ENCODE measurements around the gene TSPAN18. TPM values are rescaled to one million over a fixed set of nuclear protein-coding genes. Genes with fewer than 3 reads are reported as not detected.

Gene TSPAN18
- total and polyA plus RNA-seq, 2 experiments from 2014 or later: 6.0 to 10.6 TPM

DNA sequence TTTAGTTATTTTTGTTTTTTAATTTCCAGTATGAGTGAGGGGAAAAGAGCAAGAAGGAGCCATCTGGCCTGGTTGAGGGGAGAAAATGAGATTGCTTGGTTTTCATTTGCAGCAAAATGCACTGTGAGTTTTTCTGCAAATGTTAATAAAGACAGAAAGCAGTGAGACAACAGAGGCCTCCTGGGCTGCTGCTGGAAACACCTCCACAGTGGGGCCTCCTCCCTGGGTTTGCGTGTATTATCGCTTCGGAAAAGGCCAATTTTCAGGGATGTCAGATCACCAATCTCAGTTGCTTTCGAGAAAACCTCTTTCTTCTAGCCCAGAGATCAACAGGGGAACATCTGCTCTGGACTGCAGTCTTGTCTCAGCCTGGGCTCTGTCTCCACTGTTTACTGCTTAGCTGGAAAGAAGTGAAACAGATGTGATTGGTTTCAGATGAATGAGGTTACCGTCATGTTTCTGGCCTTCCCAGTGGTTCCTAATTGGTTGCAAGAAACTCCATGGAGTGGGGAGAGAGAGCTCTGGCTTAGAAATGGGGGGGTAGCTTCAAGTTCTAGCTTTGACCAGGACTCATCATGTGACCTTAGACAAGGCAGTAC, 17.3 kb downstream of the TSPAN18 start:
- DNase-seq (ENCODE audit: low spot score) (no peak), ATAC-seq (no peak)
- H3K36me3 Mint-ChIP-seq (ENCODE audit: low read depth): no peaks in the 10 kb centered on the region
- peaks cover 47% of the 10 kb centered on the region for H3K4me1 ChIP-seq (ENCODE audit: insufficient read depth)
- H3K4me3 ChIP-seq: no peak overlapping the region
- H3K4me3 Mint-ChIP-seq: no peak overlapping the region
- H3K9me3 Mint-ChIP-seq: no peaks in the 10 kb centered on the region; the same call in 2 of the 3 replicates
- H3K27me3 Mint-ChIP-seq (ENCODE audit: insufficient read depth, low read depth, poor library complexity): peaks cover 11% of the 10 kb centered on the region
- H3K27me3 ChIP-seq (ENCODE audit: insufficient read depth): peaks cover 17% of the 10 kb centered on the region; the same call in 1 of the 2 replicates
- peaks cover 63% of the 10 kb centered on the region for H3K4me1 Mint-ChIP-seq
- no peak overlapping the region for H2AFZ ChIP-seq
- H3F3A ChIP-seq (replicated peaks; ENCODE audit: low read depth): no peaks in the 10 kb centered on the region
- H3K79me2 ChIP-seq (replicated peaks; ENCODE audit: insufficient read depth): no peaks in the 10 kb centered on the region
- TF ChIP-seq EZH2phosphoT487 (IDR thresholded peaks at IDR 0.05; ENCODE audit: unreplicated experiment) (no peak), ZNF462 (CRISPR knock-in tag; IDR thresholded peaks at IDR 0.05) (no peak), CREB1 (CRISPR knock-in tag; IDR thresholded peaks at IDR 0.05; ENCODE audit: low read depth) (no peak), POLR2AphosphoS5 (IDR thresholded peaks at IDR 0.05; ENCODE audit: low read depth) (no peak), ZNF114 (CRISPR knock-in tag; IDR thresholded peaks at IDR 0.05) (no peak), CTCF (conservative IDR thresholded peaks at IDR 0.05; ENCODE audit: low read depth in 2 of 2) (no peak), ETS1 (IDR thresholded peaks at IDR 0.05) (no peak), STAT1 (IDR thresholded peaks at IDR 0.05; ENCODE audit: unreplicated experiment) (no peak), NANOG (IDR thresholded peaks at IDR 0.05; ENCODE audit: borderline replicate concordance) (no peak), JUNB (IDR thresholded peaks at IDR 0.05; ENCODE audit: unreplicated experiment) (no peak)
- TF ChIP-seq, protein P1, sequence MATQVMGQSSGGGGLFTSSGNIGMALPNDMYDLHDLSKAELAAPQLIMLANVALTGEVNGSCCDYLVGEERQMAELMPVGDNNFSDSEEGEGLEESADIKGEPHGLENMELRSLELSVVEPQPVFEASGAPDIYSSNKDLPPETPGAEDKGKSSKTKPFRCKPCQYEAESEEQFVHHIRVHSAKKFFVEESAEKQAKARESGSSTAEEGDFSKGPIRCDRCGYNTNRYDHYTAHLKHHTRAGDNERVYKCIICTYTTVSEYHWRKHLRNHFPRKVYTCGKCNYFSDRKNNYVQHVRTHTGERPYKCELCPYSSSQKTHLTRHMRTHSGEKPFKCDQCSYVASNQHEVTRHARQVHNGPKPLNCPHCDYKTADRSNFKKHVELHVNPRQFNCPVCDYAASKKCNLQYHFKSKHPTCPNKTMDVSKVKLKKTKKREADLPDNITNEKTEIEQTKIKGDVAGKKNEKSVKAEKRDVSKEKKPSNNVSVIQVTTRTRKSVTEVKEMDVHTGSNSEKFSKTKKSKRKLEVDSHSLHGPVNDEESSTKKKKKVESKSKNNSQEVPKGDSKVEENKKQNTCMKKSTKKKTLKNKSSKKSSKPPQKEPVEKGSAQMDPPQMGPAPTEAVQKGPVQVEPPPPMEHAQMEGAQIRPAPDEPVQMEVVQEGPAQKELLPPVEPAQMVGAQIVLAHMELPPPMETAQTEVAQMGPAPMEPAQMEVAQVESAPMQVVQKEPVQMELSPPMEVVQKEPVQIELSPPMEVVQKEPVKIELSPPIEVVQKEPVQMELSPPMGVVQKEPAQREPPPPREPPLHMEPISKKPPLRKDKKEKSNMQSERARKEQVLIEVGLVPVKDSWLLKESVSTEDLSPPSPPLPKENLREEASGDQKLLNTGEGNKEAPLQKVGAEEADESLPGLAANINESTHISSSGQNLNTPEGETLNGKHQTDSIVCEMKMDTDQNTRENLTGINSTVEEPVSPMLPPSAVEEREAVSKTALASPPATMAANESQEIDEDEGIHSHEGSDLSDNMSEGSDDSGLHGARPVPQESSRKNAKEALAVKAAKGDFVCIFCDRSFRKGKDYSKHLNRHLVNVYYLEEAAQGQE (IDR thresholded peaks at IDR 0.05; ENCODE audit: unreplicated experiment): no peak
- no peaks in the 10 kb centered on the region for H4K20me1 ChIP-seq (replicated peaks; ENCODE audit: insufficient read depth)
- H3K27ac ChIP-seq (ENCODE audit: low read depth): no peak overlapping the region
- no peak overlapping the region for H3K27ac Mint-ChIP-seq
- H3K9me2 ChIP-seq (ENCODE audit: insufficient read depth): no peaks in the 10 kb centered on the region
- peaks cover 4% of the 10 kb centered on the region; the same call in 1 of the 2 replicates for H3K36me3 ChIP-seq (ENCODE audit: insufficient read depth)
- H3K4me2 ChIP-seq: peak overlapping the region; percentile 51; the same call in 1 of the 2 replicates

Measured in GM23338 (cell line).